ENCODE data around the gene DNAH10. TPM values are rescaled to one million over a fixed set of nuclear protein-coding genes. Genes with fewer than 3 reads are reported as not detected.

DNAH10 gene
- total and polyA plus RNA-seq, 9 donors, result 0.05 to 20.2 (median 0.72) TPM

GRCh38 chr12:123928274-123928865 is 166.3 kb downstream of the DNAH10 start:
- no peak for TF ChIP-seq CTCF (IDR thresholded peaks at IDR 0.05)
- no peak for TF ChIP-seq POLR2A (IDR thresholded peaks at IDR 0.05)
- TF ChIP-seq EP300 (IDR thresholded peaks at IDR 0.05), result no peak
- Histone ChIP-seq H3K9me3 (no peaks in the 10 kb centered on the region), H3K4me1 (ENCODE audit: insufficient read depth) (no peaks in the 10 kb centered on the region), H3K4me3 (no peak overlapping the region), H3K36me3 (no peaks in the 10 kb centered on the region), H3K27me3 (no peaks in the 10 kb centered on the region), H3K27ac (no peak overlapping the region)
- WGBS, 3 donors, result 78 to 90% (median 79%) methylated on average over 15 of the region's 15 CpGs
- DNase-seq, result no peak
- intact Hi-C loops (cut with DNase I), result no loop called here

- intact Hi-C loops (cut with DNase I), result no loop called here
- H3K27ac ChIP-seq, result no peak overlapping the region
- WGBS, 3 donors, result 84 to 92% (median 88%) methylated on average over 7 of the region's 7 CpGs
- TF ChIP-seq CTCF (IDR thresholded peaks at IDR 0.05), result no peak
- no peak for TF ChIP-seq EP300 (IDR thresholded peaks at IDR 0.05)
- TF ChIP-seq POLR2A (IDR thresholded peaks at IDR 0.05), result no peak
- H3K4me3 ChIP-seq, result no peak overlapping the region
- H3K27me3 ChIP-seq, result no peaks in the 10 kb centered on the region
- H3K9me3 ChIP-seq, result no peaks in the 10 kb centered on the region
- H3K36me3 ChIP-seq, result no peaks in the 10 kb centered on the region
- no peaks in the 10 kb centered on the region for H3K4me1 ChIP-seq (ENCODE audit: insufficient read depth)
- no peak for DNase-seq
Measured at GRCh38 chr12:123928897-123929296, 166.8 kb downstream of the DNAH10 start.

GRCh38 chr12:123929946-123930583 is 168.0 kb downstream of the DNAH10 start:
- H3K27ac ChIP-seq, result no peak overlapping the region
- no peaks in the 10 kb centered on the region for H3K36me3 ChIP-seq
- intact Hi-C loops (cut with DNase I), result no loop called here
- DNase-seq, result no peak
- H3K4me3 ChIP-seq, result no peak overlapping the region
- 87 to 92% (median 91%) methylated on average over 9 of the region's 9 CpGs for WGBS, 3 donors
- no peaks in the 10 kb centered on the region for H3K9me3 ChIP-seq
- H3K4me1 ChIP-seq (ENCODE audit: insufficient read depth), result no peaks in the 10 kb centered on the region
- TF ChIP-seq CTCF (IDR thresholded peaks at IDR 0.05), result no peak
- no peaks in the 10 kb centered on the region for H3K27me3 ChIP-seq

- 78 to 88% (median 86%) methylated on average over 14 of the region's 14 CpGs for WGBS, 3 donors
- TF ChIP-seq CTCF (IDR thresholded peaks at IDR 0.05) (no peak), POLR2A (IDR thresholded peaks at IDR 0.05) (no peak), EP300 (IDR thresholded peaks at IDR 0.05) (no peak)
- no peaks in the 10 kb centered on the region for H3K27me3 ChIP-seq
- DNase-seq, result no peak
- H3K4me1 ChIP-seq (ENCODE audit: insufficient read depth), result no peaks in the 10 kb centered on the region
- intact Hi-C loops (cut with DNase I), result no loop called here
- no peaks in the 10 kb centered on the region for H3K36me3 ChIP-seq
- no peak overlapping the region for H3K27ac ChIP-seq
- no peak overlapping the region for H3K4me3 ChIP-seq
- no peaks in the 10 kb centered on the region for H3K9me3 ChIP-seq
Measured at GRCh38 chr12:123931686-123932321, 169.7 kb downstream of the DNAH10 start.
